PC-9 (cell line): ENCODE results near the gene TMEM63B.

ENCODE experiments used
- EZH2 ChIP-seq: fragments of 200-600 bp; sonication (generic); IDR thresholded peaks from 2 replicates; pipeline ENCODE4 v1.8.0; 2017; ENCODE audit warnings: antibody characterized with exemption, low read depth
- TF ChIP-seq, protein P1 (sequence below): fragments of 200-600 bp; sonication (generic); conservative IDR thresholded peaks from 2 replicates; pipeline ENCODE4 v1.6.1; 2017; ENCODE audit warnings: mixed run types, antibody characterized with exemption, mild to moderate bottlenecking, moderate library complexity

DNA sequence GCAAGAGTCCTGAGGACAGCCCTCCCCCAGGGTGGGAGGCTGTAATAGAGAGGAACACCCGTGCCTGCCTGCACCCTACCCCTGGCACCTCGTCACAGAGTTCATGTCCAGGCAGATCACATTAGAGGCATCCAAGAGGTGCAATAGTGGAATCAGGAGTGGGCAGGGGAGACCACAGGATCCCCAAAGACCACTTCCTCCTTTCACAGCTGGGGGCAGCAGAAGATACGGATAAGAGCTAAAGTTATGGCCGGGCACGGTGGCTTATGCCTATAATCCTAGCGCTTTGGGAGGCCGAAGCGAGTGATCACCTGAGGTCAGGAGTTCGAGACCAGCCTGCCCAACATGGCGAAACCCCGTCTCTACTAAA, 29.8 kb downstream of the TMEM63B start:
- no peak for TF ChIP-seq EZH2
- TF ChIP-seq, protein P1, sequence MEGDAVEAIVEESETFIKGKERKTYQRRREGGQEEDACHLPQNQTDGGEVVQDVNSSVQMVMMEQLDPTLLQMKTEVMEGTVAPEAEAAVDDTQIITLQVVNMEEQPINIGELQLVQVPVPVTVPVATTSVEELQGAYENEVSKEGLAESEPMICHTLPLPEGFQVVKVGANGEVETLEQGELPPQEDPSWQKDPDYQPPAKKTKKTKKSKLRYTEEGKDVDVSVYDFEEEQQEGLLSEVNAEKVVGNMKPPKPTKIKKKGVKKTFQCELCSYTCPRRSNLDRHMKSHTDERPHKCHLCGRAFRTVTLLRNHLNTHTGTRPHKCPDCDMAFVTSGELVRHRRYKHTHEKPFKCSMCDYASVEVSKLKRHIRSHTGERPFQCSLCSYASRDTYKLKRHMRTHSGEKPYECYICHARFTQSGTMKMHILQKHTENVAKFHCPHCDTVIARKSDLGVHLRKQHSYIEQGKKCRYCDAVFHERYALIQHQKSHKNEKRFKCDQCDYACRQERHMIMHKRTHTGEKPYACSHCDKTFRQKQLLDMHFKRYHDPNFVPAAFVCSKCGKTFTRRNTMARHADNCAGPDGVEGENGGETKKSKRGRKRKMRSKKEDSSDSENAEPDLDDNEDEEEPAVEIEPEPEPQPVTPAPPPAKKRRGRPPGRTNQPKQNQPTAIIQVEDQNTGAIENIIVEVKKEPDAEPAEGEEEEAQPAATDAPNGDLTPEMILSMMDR = no peak
